HepG2 (cell line): ENCODE data around the gene XPR1. TPM values are rescaled to one million over a fixed set of nuclear protein-coding genes. Genes with fewer than 3 reads are reported as not detected.

Experiments used
- ATAC-seq: fragments of 200-7000 bp; cut with Tn5 transposase; 3 replicates; pipeline ENCODE4 v1.9.1; 2020; ENCODE audit warnings: mild to moderate bottlenecking, moderate library complexity
- BruUV-seq: library from RNA; stranded (reverse); fragments of 400-500 nt; replicated peaks from 2 replicates; lab custom pipeline; 2021; lab: Mats Ljungman, UMichigan
- CTCF ChIA-PET: fragments of 300-600 bp; formaldehyde crosslinking; extraction: SDS; loops from one replicate; lab custom pipeline; 2021; ENCODE audit warnings: low total read pairs, inconsistent platforms, low intra/inter-chr PET ratio; lab: Yijun Ruan, JAX
- POLR2A ChIA-PET: fragments of 350-600 bp; sonication (Branson Sonifier 250); formaldehyde crosslinking; loops from one replicate; lab custom pipeline; 2020; ENCODE audit warnings: antibody characterized with exemption, inconsistent platforms; lab: Yijun Ruan, JAX
- DNase-seq: peaks from one replicate; pipeline ENCODE4 v3.0.0-alpha.2; 2015; ENCODE audit warnings: low spot score
- FAIRE-seq: peaks from 3 replicates; lab custom pipeline; 2011; peaks lifted over from hg19 to GRCh38; lab: Jason Lieb, UNC
- H2AFZ ChIP-seq: one replicate; pipeline ENCODE4 v1.6.1; 2011; ENCODE audit warnings: low read length, inconsistent platforms
- H3K27ac ChIP-seq: fragments of 300-600 bp; 3 replicates; pipeline ENCODE4 v1.8.0; 2011; ENCODE audit warnings: mixed run types, mild to moderate bottlenecking, mixed read lengths, low read length, inconsistent platforms; ENCODE audit not compliant: insufficient read depth; ENCODE audit errors: extremely low read length
- H3K27me3 ChIP-seq, 2 experiments: fragments of 200-600 bp in 1 of 2; 2 replicates in 1 of 2; 3 replicates in 1 of 2; pipeline versions ENCODE4 v1.6.0 to v1.8.0; 2011; ENCODE audit warnings: low read length in 2 of 2, mild to moderate bottlenecking in 2 of 2, moderate library complexity in 2 of 2, inconsistent platforms in 1 of 2; ENCODE audit not compliant: insufficient read depth in 2 of 2, control insufficient read depth in 1 of 2
- H3K36me3 ChIP-seq, 2 experiments: fragments of 200-600 bp in 1 of 2; replicated peaks in 1 of 2; 2 replicates in 1 of 2; 3 replicates in 1 of 2; pipeline versions ENCODE4 v1.5.1 to v1.8.0; 2011; ENCODE audit warnings: low read length in 2 of 2, inconsistent platforms in 1 of 2; ENCODE audit not compliant: insufficient read depth in 2 of 2, control insufficient read depth in 1 of 2
- H3K4me1 ChIP-seq: 2 replicates; pipeline ENCODE4 v1.5.1; 2012; ENCODE audit warnings: low read length, inconsistent platforms; ENCODE audit not compliant: insufficient read depth
- H3K4me2 ChIP-seq: 2 replicates; pipeline ENCODE4 v1.6.0; 2011; ENCODE audit warnings: low read depth, low read length, inconsistent platforms
- H3K4me3 ChIP-seq, 3 experiments: fragments of 200-600 bp in 1 of 3; sonication (generic), shearing (Covaris generic) in 1 of 3; replicated peaks in 1 of 3; 2 replicates each; pipeline ENCODE4 v1.5.1; 2011 to 2016; ENCODE audit warnings: low read length in 3 of 3, inconsistent platforms in 2 of 3, low read depth in 2 of 3, mild to moderate bottlenecking in 2 of 3, control low read depth in 1 of 3, mixed read lengths in 1 of 3; ENCODE audit not compliant: insufficient read depth in 1 of 3
- H3K79me2 ChIP-seq: one replicate; pipeline ENCODE4 v1.6.1; 2011; ENCODE audit warnings: low read length, inconsistent platforms; ENCODE audit not compliant: insufficient read depth
- H3K9ac ChIP-seq: 2 replicates; pipeline ENCODE4 v1.6.0; 2011; ENCODE audit warnings: mild to moderate bottlenecking, low read depth, low read length, inconsistent platforms; ENCODE audit not compliant: insufficient read depth
- H3K9me3 ChIP-seq: 2 replicates; pipeline ENCODE4 v1.5.1; 2012; ENCODE audit warnings: mild to moderate bottlenecking, low read length
- H4K20me1 ChIP-seq: 2 replicates; pipeline ENCODE4 v1.6.0; 2011; ENCODE audit warnings: inconsistent platforms, mild to moderate bottlenecking, low read length, moderate library complexity; ENCODE audit not compliant: insufficient read depth
- ARID2 ChIP-seq: sonication (generic); formaldehyde crosslinking; IDR thresholded peaks from 2 replicates; pipeline ENCODE4 v1.8.1; 2022; ENCODE audit warnings: mild to moderate bottlenecking, missing genetic modification reagents, borderline replicate concordance
- ARID3A ChIP-seq: IDR thresholded peaks from 2 replicates; pipeline ENCODE4 v1.6.1; 2012; ENCODE audit warnings: low read depth, low read length, improper control_type of control experiment
- CSRNP1 ChIP-seq: sonication (generic); formaldehyde crosslinking; IDR thresholded peaks from 2 replicates; pipeline ENCODE4 v1.8.1; 2023; ENCODE audit warnings: mild to moderate bottlenecking, missing genetic modification reagents
- FOXM1 ChIP-seq: sonication (generic); formaldehyde crosslinking; IDR thresholded peaks from 2 replicates; pipeline ENCODE4 v1.5.0; 2020; ENCODE audit warnings: missing genetic modification reagents
- GLMP ChIP-seq: sonication (generic); formaldehyde crosslinking; IDR thresholded peaks from 2 replicates; pipeline ENCODE4 v1.9.0; 2021; ENCODE audit warnings: missing genetic modification reagents, mild to moderate bottlenecking, borderline replicate concordance
- HBP1 ChIP-seq: IDR thresholded peaks from 2 replicates; pipeline ENCODE4 v1.6.1; 2016; ENCODE audit warnings: low read depth, control low read depth
- HDAC2 ChIP-seq: sonication (generic); formaldehyde crosslinking; IDR thresholded peaks from 2 replicates; pipeline ENCODE4 v1.4.0; 2020; ENCODE audit warnings: missing genetic modification reagents
- PRMT3 ChIP-seq: sonication (generic); formaldehyde crosslinking; IDR thresholded peaks from 2 replicates; pipeline ENCODE4 v1.8.1; 2022; ENCODE audit warnings: low read depth, mild to moderate bottlenecking, moderate library complexity, missing genetic modification reagents, borderline replicate concordance
- RFXANK ChIP-seq: IDR thresholded peaks from 2 replicates; pipeline ENCODE4 v1.6.1; 2016
- RXRA ChIP-seq: sonication (generic); formaldehyde crosslinking; IDR thresholded peaks from 2 replicates; pipeline ENCODE4 v1.5.1; 2020; ENCODE audit warnings: missing genetic modification reagents
- ZBTB1 ChIP-seq: sonication (generic); formaldehyde crosslinking; IDR thresholded peaks from 2 replicates; pipeline ENCODE4 v1.4.0; 2020; ENCODE audit warnings: missing genetic modification reagents, borderline replicate concordance
- ZBTB14 ChIP-seq: sonication (generic); formaldehyde crosslinking; IDR thresholded peaks from 2 replicates; pipeline ENCODE4 v1.4.0; 2020; ENCODE audit warnings: missing genetic modification reagents
- ZNF276 ChIP-seq: sonication (generic); formaldehyde crosslinking; IDR thresholded peaks from 2 replicates; pipeline ENCODE4 v1.4.0; 2020; ENCODE audit warnings: mild to moderate bottlenecking, low read depth, missing genetic modification reagents
- ZNF354B ChIP-seq: sonication (generic); formaldehyde crosslinking; IDR thresholded peaks from 2 replicates; pipeline ENCODE4 v1.8.0; 2022; ENCODE audit warnings: mild to moderate bottlenecking, missing genetic modification reagents
- ZNF616 ChIP-seq: sonication (generic); formaldehyde crosslinking; IDR thresholded peaks from 2 replicates; pipeline ENCODE4 v1.5.0; 2020; ENCODE audit warnings: low read depth, mild to moderate bottlenecking, missing genetic modification reagents
- ZNF7 ChIP-seq: IDR thresholded peaks from 2 replicates; pipeline ENCODE4 v1.6.1; 2016; ENCODE audit warnings: missing biosample characterization, missing genetic modification reagents
- ZNF772 ChIP-seq: sonication (generic); formaldehyde crosslinking; IDR thresholded peaks from 2 replicates; pipeline ENCODE4 v1.5.0; 2020; ENCODE audit warnings: mild to moderate bottlenecking, missing genetic modification reagents
- WGBS: methylation state at CpG from one replicate; pipeline ENCODE4 v1.1.6; 2017; ENCODE audit warnings: low lambda C conversion rate; 5-methylcytosine and 5-hydroxymethylcytosine counted together
- in situ Hi-C: cut with HindIII; loops from 2 replicates; pipeline ENCODE4 v1.10.0; 2017; ENCODE audit warnings: low pct_unique_long_range_greater_than_20kb; ENCODE audit not compliant: extremely low pct_ligation_motif_present
- intact Hi-C: fragments of 100-400 bp; cut with micrococcal nuclease; formaldehyde crosslinking; loops from one replicate; pipeline ENCODE4 v1.10.0; 2022; ENCODE audit not compliant: unreplicated experiment
- polyA plus RNA-seq, 8 experiments: library from polyadenylated mRNA; depleted of rRNA in 3 of 8; stranded (reverse) in 7 of 8; unstranded in 1 of 8; fragments of >200 nt; fragmentation: Illumina TruSeq in 4 of 8; extraction: Trizol in 4 of 8; gene quantifications; 2 replicates each; pipeline versions ENCODE4 v1.2.1 to v1.2.3, GENCODE V29; 2011 to 2016; ENCODE audit warnings: low read depth in 4 of 8, missing spikeins in 1 of 8, mixed read lengths in 1 of 8; ENCODE audit not compliant: insufficient read depth in 1 of 8
- total RNA-seq, 5 experiments: library from RNA; depleted of rRNA; stranded (reverse); fragments of >200 nt; fragmentation: Illumina TruSeq; extraction: Trizol; gene quantifications; 2 replicates each; pipeline ENCODE4 v1.2.3, GENCODE V29; 2016; ENCODE audit warnings: low read depth in 1 of 5

Gene XPR1
- total and polyA plus RNA-seq, 2 of the 13 experiments (the other 11 are each of a cell fraction or from before 2014, with no cell fraction given): 22.3 to 23.6 TPM

- intact Hi-C loops (no loop called here), in situ Hi-C loops (no loop called here)
- Histone ChIP-seq H2AFZ (no peak overlapping the region), H3K4me2 (no peak overlapping the region), H3K27ac (no peak overlapping the region), H4K20me1 (no peaks in the 10 kb centered on the region), H3K27me3 (no peaks in the 10 kb centered on the region), H3K9me3 (no peaks in the 10 kb centered on the region), H3K9ac (no peak overlapping the region), H3K4me3 (no peak overlapping the region), H3K79me2 (peaks cover 3% of the 10 kb centered on the region), H3K4me1 (no peaks in the 10 kb centered on the region), H3K36me3 (no peaks in the 10 kb centered on the region; a peak in 2 of 5 replicates)
- FAIRE-seq (no peak), ATAC-seq (no peak), DNase-seq (no peak)
- BruUV-seq: no TSS peak
- ChIA-PET POLR2A (no interaction called here), CTCF (no interaction called here)
- 91% methylated on average over 1 of the region's 1 CpG for WGBS
- no peak for TF ChIP-seq ZNF354B
- TF ChIP-seq HBP1 (CRISPR knock-in tag): no peak
- no peak for TF ChIP-seq RFXANK (CRISPR knock-in tag)
- TF ChIP-seq GLMP (CRISPR knock-in tag): no peak
- TF ChIP-seq ZNF616 (CRISPR knock-in tag): no peak
- TF ChIP-seq ZNF772 (CRISPR knock-in tag): no peak
- no peak for TF ChIP-seq ZNF7 (CRISPR knock-in tag)
- TF ChIP-seq ZBTB14 (CRISPR knock-in tag): no peak
- TF ChIP-seq RXRA (CRISPR knock-in tag): no peak
- no peak for TF ChIP-seq ARID2
- TF ChIP-seq HDAC2 (CRISPR knock-in tag): no peak
- TF ChIP-seq PRMT3 (CRISPR knock-in tag): no peak
- no peak for TF ChIP-seq ZBTB1 (CRISPR knock-in tag)
- TF ChIP-seq FOXM1 (CRISPR knock-in tag): no peak
- no peak for TF ChIP-seq CSRNP1
- no peak for TF ChIP-seq ARID3A
- TF ChIP-seq ZNF276 (CRISPR knock-in tag): no peak
Measured at GRCh38 chr1:180642781-180643180, 11.0 kb downstream of the XPR1 start.
